Activated CD4-positive, alpha-beta memory T cell treated with anti-CD3 and anti-CD28 coated beads, Interleukin-2, amount 10 ng/mL, durations not matched to agents 7 days and 5 days (primary cell): ENCODE measurements around the gene CAB39. TPM values are rescaled to one million over a fixed set of nuclear protein-coding genes. Genes with fewer than 3 reads are reported as not detected.

Experiments
- CTCF ChIA-PET: fragments of 350-600 bp; sonication (Branson Sonifier 250); formaldehyde crosslinking; loops from one replicate; lab custom pipeline; 2021; ENCODE audit warnings: antibody characterized with exemption, inconsistent platforms; lab: Charles Lee
- POLR2A ChIA-PET: fragments of 350-600 bp; sonication (Branson Sonifier 250); formaldehyde crosslinking; loops from one replicate; lab custom pipeline; 2021; ENCODE audit warnings: antibody characterized with exemption; lab: Charles Lee
- DNase-seq: peaks from one replicate; pipeline ENCODE4 v3.0.0-alpha.2; 2020
- H3K27ac Mint-ChIP-seq: one replicate; pipeline ENCODE4 v1.8.0; 2021; ENCODE audit warnings: mild to moderate bottlenecking, mixed read lengths
- H3K27me3 Mint-ChIP-seq: one replicate; pipeline ENCODE4 v1.8.0; 2021; ENCODE audit warnings: mixed read lengths
- H3K36me3 Mint-ChIP-seq: one replicate; pipeline ENCODE4 v1.8.0; 2021; ENCODE audit warnings: low read depth, mixed read lengths
- H3K4me1 Mint-ChIP-seq: one replicate; pipeline ENCODE4 v1.8.0; 2021; ENCODE audit warnings: mixed read lengths
- H3K4me3 Mint-ChIP-seq: one replicate; pipeline ENCODE4 v1.8.0; 2021; ENCODE audit warnings: mild to moderate bottlenecking, mixed read lengths
- H3K9me3 Mint-ChIP-seq: one replicate; pipeline ENCODE4 v1.8.0; 2021; ENCODE audit warnings: mixed read lengths
- total RNA-seq, 2 experiments: library from RNA; stranded (reverse); gene quantifications; one replicate each; pipeline ENCODE4 v1.2.3, GENCODE V29; 2021

Gene CAB39
- total RNA-seq, 2 experiments from 2014 or later, result 156 to 161 TPM

DNA sequence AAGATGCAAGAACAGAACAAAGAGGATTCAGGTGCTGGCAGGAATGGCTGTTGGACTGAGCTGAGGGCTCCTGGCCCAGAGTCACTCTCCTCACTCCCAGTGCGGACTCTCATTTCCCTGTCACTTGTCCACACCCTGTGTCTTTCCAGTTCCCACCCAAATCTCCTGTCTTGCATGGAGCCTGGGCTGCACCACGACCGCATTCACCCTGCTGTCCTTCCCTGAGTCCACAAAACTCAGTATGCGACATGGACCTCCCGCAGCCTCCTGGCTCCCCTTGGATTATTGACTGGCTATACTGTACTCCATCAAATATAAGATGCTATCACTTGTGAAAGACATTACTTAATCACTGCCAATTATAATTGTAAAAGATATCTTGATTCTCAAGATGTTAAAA is 149.7 kb downstream of the CAB39 start:
- Mint-ChIP-seq H3K4me1 (peaks cover 37% of the 10 kb centered on the region), H3K27ac (no peak overlapping the region), H3K9me3 (peaks cover 2% of the 10 kb centered on the region), H3K4me3 (no peak overlapping the region), H3K36me3 (no peaks in the 10 kb centered on the region), H3K27me3 (peaks cover 67% of the 10 kb centered on the region)
- ChIA-PET CTCF (interaction anchor here (0.6 to 2.4 kb wide), 5 partner anchors 13 to 791 kb away, joined by 3 to 8 read pairs (median 4); no protein-coding TSS in a partner anchor), POLR2A (no interaction called here)
- no peak for DNase-seq

GRCh38 chr2:230863031-230863430 is 150.4 kb downstream of the CAB39 start:
- Mint-ChIP-seq H3K27me3 (peaks cover 60% of the 10 kb centered on the region), H3K27ac (no peak overlapping the region), H3K4me3 (peak overlapping the region; percentile 21), H3K4me1 (peaks cover 38% of the 10 kb centered on the region), H3K9me3 (peaks cover 2% of the 10 kb centered on the region), H3K36me3 (no peaks in the 10 kb centered on the region)
- ChIA-PET CTCF (interaction anchor here (0.6 to 2.0 kb wide), 2 partner anchors 14 to 792 kb away, joined by 3 to 5 read pairs; no protein-coding TSS in a partner anchor), POLR2A (interaction anchor here (1.0 kb wide), 1 partner anchor 10 kb away, joined by 3 read pairs; no protein-coding TSS in a partner anchor)
- DNase-seq, result no peak

DNA sequence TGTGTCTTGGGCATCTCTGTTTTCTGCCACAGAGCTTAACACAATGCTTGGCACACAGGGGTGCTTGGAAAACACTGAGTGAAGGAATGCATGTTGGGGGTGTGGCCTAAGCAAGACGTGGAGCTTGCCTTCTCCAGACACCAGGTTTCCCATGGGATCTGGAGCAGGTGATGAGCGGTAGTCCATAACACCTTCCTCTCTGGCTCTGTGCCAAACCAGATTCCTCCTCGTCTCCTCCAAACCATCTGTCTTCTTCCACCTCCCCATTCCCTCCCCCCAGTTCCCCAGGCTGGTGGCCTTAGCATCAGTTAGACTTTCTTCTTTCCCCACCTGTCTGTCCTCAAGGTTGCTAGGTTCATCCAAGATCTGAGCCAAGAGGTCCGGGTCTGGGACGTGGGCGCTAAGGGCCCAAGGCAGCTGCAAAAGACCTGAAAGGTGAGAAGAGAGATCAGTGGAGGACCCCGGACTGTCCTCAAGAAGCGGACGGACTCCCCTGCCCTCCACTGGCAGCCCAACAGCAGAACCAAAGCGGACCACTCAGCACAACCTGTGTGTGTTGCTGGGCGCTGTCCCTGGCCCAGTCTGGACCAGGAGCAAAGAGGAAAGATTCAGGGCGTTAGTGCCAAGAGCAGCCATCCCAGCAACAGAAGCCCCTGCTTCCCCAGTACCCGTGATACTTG is 150.9 kb downstream of the CAB39 start:
- Mint-ChIP-seq H3K9me3 (peaks cover 2% of the 10 kb centered on the region), H3K4me3 (peak overlapping the region; percentile 80), H3K36me3 (no peaks in the 10 kb centered on the region), H3K27ac (no peak overlapping the region), H3K27me3 (peaks cover 59% of the 10 kb centered on the region), H3K4me1 (peaks cover 38% of the 10 kb centered on the region)
- DNase-seq, result no peak
- POLR2A ChIA-PET, result interaction anchor here (1.0 kb wide), 1 partner anchor 9 kb away, joined by 3 read pairs; no protein-coding TSS in a partner anchor
- CTCF ChIA-PET, result interaction anchor here (2.0 kb wide), 1 partner anchor 14 kb away, joined by 5 read pairs; no protein-coding TSS in a partner anchor

DNA sequence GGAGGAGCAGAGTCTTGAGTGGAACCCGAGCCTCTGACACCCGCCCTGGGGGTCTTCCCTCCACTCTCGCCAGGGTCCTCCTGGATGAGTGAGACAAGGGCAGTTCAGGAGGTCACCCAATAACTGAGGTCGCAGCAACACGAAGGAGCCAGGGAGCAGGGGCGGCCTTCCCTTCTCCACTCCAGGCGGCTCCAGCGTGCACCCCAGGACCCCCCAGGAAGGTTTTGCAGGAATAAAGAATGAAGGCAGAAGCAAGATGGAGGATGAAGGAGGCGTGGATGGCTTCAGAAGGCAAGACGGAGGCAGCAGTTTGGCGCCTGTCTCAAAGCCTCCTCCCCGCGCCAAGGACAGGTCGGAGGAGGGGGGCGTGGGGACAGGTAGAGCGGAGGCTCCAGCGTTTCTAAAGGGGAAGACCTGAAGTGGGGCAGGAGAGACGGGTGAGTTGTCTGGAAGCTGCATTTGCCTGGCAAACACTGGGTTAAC is 151.5 kb downstream of the CAB39 start:
- H3K4me1 Mint-ChIP-seq, result peaks cover 38% of the 10 kb centered on the region
- peak overlapping the region; percentile 1 for H3K27ac Mint-ChIP-seq
- CTCF ChIA-PET, result interaction anchor here (0.9 to 1.0 kb wide), 4 partner anchors 13 to 121 kb away, joined by 3 to 4 read pairs (median 3); no protein-coding TSS in a partner anchor
- H3K27me3 Mint-ChIP-seq, result peaks cover 58% of the 10 kb centered on the region
- DNase-seq, result no peak
- peaks cover 2% of the 10 kb centered on the region for H3K9me3 Mint-ChIP-seq
- POLR2A ChIA-PET, result interaction anchor here (1.0 kb wide), 2 partner anchors 15 to 639 kb away, joined by 3 to 4 read pairs; partner anchors contain the start of gene SP140
- H3K36me3 Mint-ChIP-seq, result no peaks in the 10 kb centered on the region
- H3K4me3 Mint-ChIP-seq, result peak overlapping the region; percentile 80

DNA sequence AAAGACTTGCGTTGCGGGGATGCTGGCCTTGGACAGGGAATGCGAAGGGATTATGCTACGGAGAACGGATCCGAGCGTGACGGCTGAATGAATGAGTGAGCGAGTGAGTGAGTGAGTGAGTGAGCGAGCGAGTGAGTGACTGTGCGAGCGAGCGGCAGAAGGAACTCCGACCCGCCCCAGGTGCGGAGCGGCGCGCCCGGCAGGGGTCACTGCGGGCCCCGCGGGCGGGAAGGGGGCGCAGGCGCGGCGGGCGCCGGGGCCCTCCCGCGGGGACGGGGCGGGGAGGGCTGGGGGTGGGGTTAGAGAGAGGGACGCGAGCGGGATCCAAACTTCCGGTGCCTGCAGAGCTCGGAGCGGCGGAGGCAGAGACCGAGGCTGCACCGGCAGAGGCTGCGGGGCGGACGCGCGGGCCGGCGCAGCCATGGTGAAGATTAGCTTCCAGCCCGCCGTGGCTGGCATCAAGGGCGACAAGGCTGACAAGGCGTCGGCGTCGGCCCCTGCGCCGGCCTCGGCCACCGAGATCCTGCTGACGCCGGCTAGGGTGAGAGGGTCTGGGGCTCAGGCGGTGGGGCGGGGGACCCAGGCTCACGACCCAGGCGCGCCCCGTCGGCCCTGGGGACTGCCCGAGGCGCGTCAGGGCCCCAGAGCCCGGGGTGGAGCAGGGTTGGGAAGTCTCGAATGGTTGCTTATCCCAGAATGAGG is 152.1 kb downstream of the CAB39 start, which contains the start of gene ITM2C:
Gene ITM2C (plus strand): TSS at position 338 of the 702 bp plus-strand sequence. CDS start 84 bp downstream, at position 422.
- POLR2A ChIA-PET, result interaction anchor here (1.0 kb wide), 2 partner anchors 14 to 639 kb away, joined by 3 to 4 read pairs; partner anchors contain the start of gene SP140
- CTCF ChIA-PET, result interaction anchor here (0.5 to 1.0 kb wide), 9 partner anchors 9 to 120 kb away, joined by 3 to 4 read pairs (median 3); no protein-coding TSS in a partner anchor
- H3K4me1 Mint-ChIP-seq, result peaks cover 38% of the 10 kb centered on the region
- peak; percentile 75 for DNase-seq
- no peaks in the 10 kb centered on the region for H3K36me3 Mint-ChIP-seq
- H3K9me3 Mint-ChIP-seq, result peaks cover under 1% of the 10 kb centered on the region
- H3K27me3 Mint-ChIP-seq, result peaks cover 54% of the 10 kb centered on the region
- H3K27ac Mint-ChIP-seq, result peak within 1 kb of the TSS; percentile 1
- peak within 1 kb of the TSS; percentile 80 for H3K4me3 Mint-ChIP-seq

GRCh38 chr2:230865307-230865765 is 152.7 kb downstream of the CAB39 start:
- ChIA-PET CTCF (interaction anchor here (0.5 to 1.0 kb wide), 9 partner anchors 10 to 119 kb away, joined by 3 to 4 read pairs (median 3); no protein-coding TSS in a partner anchor), POLR2A (interaction anchor here (1.0 to 1.5 kb wide), 3 partner anchors 13 to 640 kb away, joined by 3 to 4 read pairs (median 3); partner anchors contain the start of gene SP140)
- Mint-ChIP-seq H3K27me3 (peaks cover 53% of the 10 kb centered on the region), H3K36me3 (no peaks in the 10 kb centered on the region), H3K27ac (no peak overlapping the region), H3K4me3 (peak overlapping the region; percentile 80), H3K9me3 (no peaks in the 10 kb centered on the region), H3K4me1 (peaks cover 38% of the 10 kb centered on the region)
- no peak for DNase-seq

GRCh38 chr2:230865766-230866755 is 153.4 kb downstream of the CAB39 start:
- peaks cover 48% of the 10 kb centered on the region for H3K27me3 Mint-ChIP-seq
- ChIA-PET CTCF (interaction anchor here (1.1 to 1.5 kb wide), 4 partner anchors 17 to 119 kb away, joined by 3 to 4 read pairs (median 3); no protein-coding TSS in a partner anchor), POLR2A (interaction anchor here (0.7 to 1.5 kb wide), 4 partner anchors 10 to 60 kb away, joined by 3 to 4 read pairs (median 3); no protein-coding TSS in a partner anchor)
- no peak for DNase-seq
- peak overlapping the region; percentile 80 for H3K4me3 Mint-ChIP-seq
- peaks cover 37% of the 10 kb centered on the region for H3K4me1 Mint-ChIP-seq
- H3K36me3 Mint-ChIP-seq, result no peaks in the 10 kb centered on the region
- no peak overlapping the region for H3K27ac Mint-ChIP-seq
- no peaks in the 10 kb centered on the region for H3K9me3 Mint-ChIP-seq

DNA sequence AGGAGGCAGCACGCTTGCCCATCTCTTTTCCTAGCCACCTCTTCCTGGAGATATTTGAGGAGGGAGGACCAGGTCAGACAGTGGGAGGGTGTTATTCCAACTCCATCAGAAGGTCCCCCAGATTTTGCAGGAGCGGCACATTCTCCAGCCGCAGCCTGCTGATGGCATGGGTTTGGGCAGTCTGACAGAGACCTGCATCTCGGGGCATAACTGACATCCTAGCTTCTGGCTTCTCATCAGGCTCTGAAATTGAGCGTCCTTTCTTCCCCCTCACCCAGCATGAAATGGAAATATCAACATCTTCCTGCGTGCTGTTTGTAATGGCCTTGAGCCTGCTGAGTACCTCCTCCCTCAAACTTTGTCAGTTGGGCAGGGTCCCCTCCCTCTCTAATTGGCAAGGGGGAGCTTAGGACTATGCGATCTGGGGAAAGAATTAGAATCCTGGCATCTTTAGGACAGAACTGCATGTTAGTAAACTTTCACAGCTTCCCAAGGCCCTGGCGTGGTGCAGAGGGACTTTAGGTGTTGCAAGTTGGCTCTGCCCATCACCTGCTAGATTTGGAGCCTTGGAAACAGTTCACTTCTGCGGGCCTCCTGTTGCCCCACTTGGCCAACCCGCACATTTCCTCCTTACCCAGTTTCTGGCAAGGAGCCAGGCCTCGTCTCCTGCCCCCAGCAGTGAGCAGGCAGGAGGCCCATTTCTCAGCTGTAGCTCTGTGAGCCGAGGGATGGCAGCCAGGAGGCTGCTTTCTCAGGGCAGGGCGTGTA is 154.3 kb downstream of the CAB39 start:
- ChIA-PET POLR2A (interaction anchor here (0.7 to 1.5 kb wide), 4 partner anchors 10 to 59 kb away, joined by 3 to 4 read pairs (median 3); no protein-coding TSS in a partner anchor), CTCF (interaction anchor here (0.8 to 1.5 kb wide), 8 partner anchors 16 to 118 kb away, joined by 3 to 5 read pairs (median 3); partner anchors contain the start of gene GPR55)
- Mint-ChIP-seq H3K4me1 (peaks cover 30% of the 10 kb centered on the region), H3K27ac (no peak overlapping the region), H3K36me3 (no peaks in the 10 kb centered on the region), H3K27me3 (peaks cover 41% of the 10 kb centered on the region), H3K9me3 (no peaks in the 10 kb centered on the region), H3K4me3 (no peak overlapping the region)
- DNase-seq, result peak; percentile 36

GRCh38 chr2:230868161-230868946 is 155.7 kb downstream of the CAB39 start:
- H3K27me3 Mint-ChIP-seq, result peaks cover 28% of the 10 kb centered on the region
- H3K36me3 Mint-ChIP-seq, result no peaks in the 10 kb centered on the region
- H3K4me3 Mint-ChIP-seq, result no peak overlapping the region
- no peak for DNase-seq
- H3K4me1 Mint-ChIP-seq, result peaks cover 39% of the 10 kb centered on the region
- POLR2A ChIA-PET, result no interaction called here
- no peak overlapping the region for H3K27ac Mint-ChIP-seq
- CTCF ChIA-PET, result interaction anchor here (1.3 kb wide), 1 partner anchor 56 kb away, joined by 5 read pairs; the partner anchor contains the start of gene GPR55
- no peaks in the 10 kb centered on the region for H3K9me3 Mint-ChIP-seq
